WERI-Rb-1 (cell line): Measurements from ENCODE around the gene OR51G1.

Experiments
- DNase-seq: peaks from one replicate; pipeline ENCODE4 v3.0.0-alpha.2; 2020
- H3K27ac ChIP-seq: fragments of 250-450 bp; sonication (Bioruptor Pico); 2 replicates; pipeline ENCODE4 v1.5.1; 2020; ENCODE audit warnings: mild to moderate bottlenecking, moderate library complexity
- H3K27me3 ChIP-seq: fragments of 250-450 bp; sonication (Bioruptor Pico); 2 replicates; pipeline ENCODE4 v1.5.1; 2021; ENCODE audit warnings: mild to moderate bottlenecking, low read depth, moderate library complexity; ENCODE audit not compliant: insufficient read depth, severe bottlenecking
- H3K36me3 ChIP-seq: fragments of 250-450 bp; sonication (Bioruptor Pico); 2 replicates; pipeline ENCODE4 v1.5.1; 2020; ENCODE audit warnings: mild to moderate bottlenecking, moderate library complexity
- H3K4me3 ChIP-seq: 2 replicates; pipeline ENCODE4 v1.5.1; 2011; ENCODE audit warnings: low read depth, mild to moderate bottlenecking, control low read depth, low read length
- H3K9me3 ChIP-seq: fragments of 250-450 bp; sonication (Bioruptor Pico); 2 replicates; pipeline ENCODE4 v1.5.1; 2021; ENCODE audit warnings: mild to moderate bottlenecking, moderate library complexity; ENCODE audit not compliant: severe bottlenecking
- CTCF ChIP-seq: IDR thresholded peaks from 2 replicates; pipeline ENCODE4 v1.5.1; 2011; ENCODE audit warnings: low read depth, mild to moderate bottlenecking, control low read depth, inconsistent platforms, low read length

OR51G1 gene

DNA sequence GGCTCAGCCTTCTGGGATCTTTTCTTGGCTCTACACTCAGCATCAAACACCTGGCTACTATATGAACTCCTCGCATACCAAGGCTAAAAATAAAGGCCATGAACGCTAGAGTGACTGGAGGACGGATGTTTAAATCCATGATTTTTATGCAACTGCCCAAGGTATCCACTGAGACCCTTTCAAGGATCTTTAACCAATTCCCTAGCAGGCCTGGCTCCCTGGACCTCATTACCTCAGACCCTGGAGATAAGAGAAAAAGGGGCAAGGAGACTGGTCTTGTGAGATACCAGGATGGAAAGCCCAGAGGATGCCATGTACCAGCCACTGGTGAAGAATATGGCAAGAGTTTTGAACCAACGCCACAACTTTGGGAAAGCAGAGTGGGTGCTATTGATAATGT lies 4.9 kb downstream of the OR51G1 start, which contains the start of gene OR51G2:
TSS of gene OR51G2 (minus strand) at position 101 of the 400 bp plus-strand sequence. CDS start 3,687 bp downstream, outside the sequence.
- no peak for DNase-seq
- no peak for TF ChIP-seq CTCF
- peaks cover 44% of the 10 kb centered on the region for H3K27me3 ChIP-seq

GRCh38 chr11:4916581-4916980 lies 7.6 kb downstream of the OR51G1 start:
- no peaks in the 10 kb centered on the region for H3K36me3 ChIP-seq
- no peak overlapping the region for H3K4me3 ChIP-seq
- no peak for DNase-seq
- H3K9me3 ChIP-seq, result no peaks in the 10 kb centered on the region
- H3K27ac ChIP-seq, result no peak overlapping the region
- no peak for TF ChIP-seq CTCF
- peaks cover 50% of the 10 kb centered on the region for H3K27me3 ChIP-seq

More for the DNA sequence above, 4.9 kb downstream of the OR51G1 start, which contains the start of gene OR51G2:
- Histone ChIP-seq H3K9me3 (no peaks in the 10 kb centered on the region), H3K27ac (no peak within 1 kb of the TSS), H3K4me3 (no peak within 1 kb of the TSS), H3K36me3 (no peaks in the 10 kb centered on the region)

DNA sequence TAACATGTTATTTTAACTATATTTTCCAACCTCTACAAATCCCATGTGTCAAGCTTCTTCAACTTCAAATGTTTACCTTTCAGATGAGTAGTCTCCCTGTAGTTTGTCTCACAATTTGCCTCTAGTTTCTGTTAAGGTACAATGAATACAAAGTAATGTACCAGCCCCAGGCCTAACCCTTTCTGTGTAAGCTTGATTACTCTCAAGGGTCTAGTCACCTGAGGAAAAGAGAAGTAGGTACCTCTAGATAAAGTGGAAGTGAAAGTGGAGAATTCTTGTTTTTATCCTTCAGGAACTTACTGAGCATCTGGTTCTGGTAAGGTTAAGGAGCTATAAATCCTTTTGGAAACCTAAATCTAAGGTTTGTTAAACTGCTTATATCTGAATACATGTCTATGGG lies 20.7 kb downstream of the OR51G1 start, which contains the start of gene OR51A7:
TSS of gene OR51A7 (plus strand) at position 300 of the 400 bp plus-strand sequence. CDS start 3,587 bp downstream, outside the sequence.
- Histone ChIP-seq H3K36me3 (no peaks in the 10 kb centered on the region), H3K27me3 (peaks cover 40% of the 10 kb centered on the region), H3K4me3 (no peak within 1 kb of the TSS), H3K9me3 (no peaks in the 10 kb centered on the region), H3K27ac (no peak within 1 kb of the TSS)
- no peak for TF ChIP-seq CTCF
- DNase-seq, result no peak

DNA sequence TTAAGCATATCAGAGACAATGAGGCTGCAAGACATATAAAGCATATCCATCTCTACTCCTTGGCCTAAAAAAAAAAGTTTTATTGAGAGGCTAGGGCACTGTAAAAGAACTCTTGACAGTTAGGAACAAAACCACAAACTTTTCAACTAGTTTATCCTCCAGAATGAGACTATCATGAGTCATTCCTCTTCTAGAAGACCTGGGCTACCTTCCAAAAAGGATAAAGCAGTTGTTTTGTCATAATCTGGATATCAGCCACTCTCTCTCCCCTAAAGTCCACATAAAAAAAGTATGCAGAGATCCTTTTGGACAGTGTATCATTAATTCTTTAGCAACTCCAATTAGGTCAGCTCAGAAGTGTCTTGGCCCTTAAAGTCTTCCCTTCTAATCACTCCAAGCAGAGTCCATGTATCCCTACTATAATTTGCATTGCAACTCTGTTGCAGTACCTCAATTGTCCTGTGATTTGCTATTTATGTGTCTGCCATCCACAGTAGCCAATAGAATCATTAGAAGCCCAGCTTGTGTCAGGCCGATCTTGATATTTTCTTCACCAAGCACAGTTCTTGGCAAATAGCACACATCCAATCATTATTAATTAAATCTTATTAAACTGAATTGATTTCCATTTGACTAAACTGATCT lies 32.0 kb downstream of the OR51G1 start:
- Histone ChIP-seq H3K27ac (no peak overlapping the region), H3K9me3 (no peaks in the 10 kb centered on the region)
- DNase-seq, result no peak

GRCh38 chr11:4890279-4890678 lies 33.9 kb downstream of the OR51G1 start:
- TF ChIP-seq CTCF, result no peak
- no peak for DNase-seq
- Histone ChIP-seq H3K4me3 (no peak overlapping the region), H3K36me3 (no peaks in the 10 kb centered on the region), H3K9me3 (no peaks in the 10 kb centered on the region), H3K27ac (no peak overlapping the region), H3K27me3 (peaks cover 36% of the 10 kb centered on the region)

More for the DNA sequence above, 32.0 kb downstream of the OR51G1 start:
- TF ChIP-seq CTCF, result no peak
- no peaks in the 10 kb centered on the region for H3K36me3 ChIP-seq
- peaks cover 47% of the 10 kb centered on the region for H3K27me3 ChIP-seq
- no peak overlapping the region for H3K4me3 ChIP-seq

GRCh38 chr11:4887591-4887990 lies 36.5 kb downstream of the OR51G1 start:
- no peak for DNase-seq
- TF ChIP-seq CTCF, result no peak

More at GRCh38 chr11:4887591-4887990, 36.5 kb downstream of the OR51G1 start:
- H3K4me3 ChIP-seq, result no peak overlapping the region
- no peak overlapping the region for H3K27ac ChIP-seq
- H3K27me3 ChIP-seq, result peaks cover 25% of the 10 kb centered on the region
- H3K36me3 ChIP-seq, result no peaks in the 10 kb centered on the region
- no peaks in the 10 kb centered on the region for H3K9me3 ChIP-seq
